Spleen (tissue), 11 donors: Measurements from ENCODE around the gene GLYATL1. TPM values are rescaled to one million over a fixed set of nuclear protein-coding genes. Genes with fewer than 3 reads are reported as not detected.

ENCODE experiments used
- DNase-seq: peaks from one replicate; pipeline ENCODE4 v3.0.0-alpha.2; 2020
- H3K27ac ChIP-seq, 8 donors: fragments of 200-600 bp; sonication (generic) in 7 of 8; 1 replicate in 4 of 8; 2 replicates in 4 of 8; pipeline versions ENCODE4 v1.5.0 to v1.8.0; 2016 to 2021; ENCODE audit warnings: inconsistent platforms in 4 of 8, mild to moderate bottlenecking in 4 of 8, moderate library complexity in 1 of 8
- H3K27me3 ChIP-seq, 7 donors: fragments of 200-600 bp; sonication (generic) in 6 of 7; replicated peaks in 1 of 7; 1 replicate in 4 of 7; 2 replicates in 3 of 7; pipeline versions ENCODE4 v1.5.0 to v1.8.0; 2016 to 2021; ENCODE audit warnings: inconsistent platforms in 3 of 7, mild to moderate bottlenecking in 1 of 7
- H3K36me3 ChIP-seq, 6 donors: fragments of 200-600 bp; sonication (generic) in 5 of 6; 1 replicate in 4 of 6; 2 replicates in 2 of 6; pipeline versions ENCODE4 v1.5.0 to v1.8.0; 2016 to 2021; ENCODE audit warnings: inconsistent platforms in 2 of 6
- H3K4me1 ChIP-seq, 6 donors: fragments of 200-600 bp; sonication (generic) in 5 of 6; 1 replicate in 3 of 6; 2 replicates in 3 of 6; pipeline versions ENCODE4 v1.5.0 to v1.8.0; 2016 to 2021; ENCODE audit warnings: inconsistent platforms in 3 of 6
- H3K4me3 ChIP-seq, 8 donors: fragments of 200-600 bp; sonication (generic) in 7 of 8; 1 replicate in 4 of 8; 2 replicates in 4 of 8; pipeline versions ENCODE4 v1.5.0 to v1.8.0; 2016 to 2021; ENCODE audit warnings: inconsistent platforms in 4 of 8, mild to moderate bottlenecking in 4 of 8, moderate library complexity in 2 of 8
- H3K9me3 ChIP-seq, 8 donors: fragments of 200-600 bp; sonication (generic) in 7 of 8; 1 replicate in 4 of 8; 2 replicates in 4 of 8; pipeline versions ENCODE4 v1.5.0 to v1.8.0; 2016 to 2021; ENCODE audit warnings: inconsistent platforms in 4 of 8
- POLR2A ChIP-seq, 3 donors: fragments of 450-650 bp; IDR thresholded peaks; one replicate each; pipeline ENCODE4 v1.5.1; 2017; ENCODE audit warnings: antibody characterized with exemption in 3 of 3, mild to moderate bottlenecking in 1 of 3
- POLR2AphosphoS5 ChIP-seq, 3 donors: sonication (generic); formaldehyde crosslinking; IDR thresholded peaks; one replicate each; pipeline ENCODE4 v1.5.1; 2017; ENCODE audit warnings: antibody characterized with exemption in 3 of 3
- WGBS, 5 donors: extraction: QIAGEN DNeasy Blood & Tissue Kit in 3 of 5; methylation state at CpG; one replicate each; pipeline versions ENCODE4 v1.1.5 to v1.1.7; 2013 to 2018; 5-methylcytosine and 5-hydroxymethylcytosine counted together
- intact Hi-C: fragments of 100-400 bp; cut with DNase I; formaldehyde crosslinking; loops from one replicate; pipeline ENCODE4 v1.15.0; 2023; ENCODE audit warnings: low total_unique reads
- polyA plus RNA-seq, 3 donors: library from polyadenylated mRNA; stranded (reverse); fragments of 200-250 nt; gene quantifications; one replicate each; pipeline ENCODE4 v1.2.1, GENCODE V29; 2013
- total RNA-seq, 7 donors: library from RNA; depleted of rRNA in 3 of 7; stranded (reverse); fragments of >200 nt in 3 of 7; fragmentation: NEBNext Ultra II Directional in 4 of 7; extraction: Animal tissue kit (Norgen Biotek cat#: 25700) in 4 of 7; gene quantifications; one replicate each; pipeline versions ENCODE4 v1.1.0 to v1.2.1, GENCODE V29; 2016 to 2021
- TF ChIP-seq, protein P1 (sequence below), 11 experiments: fragments of 200-600 bp in 7 of 11; fragments of 450-650 bp in 4 of 11; sonication (generic) in 4 of 11; IDR thresholded peaks in 8 of 11; conservative IDR thresholded peaks in 3 of 11; 1 replicate in 7 of 11; 2 replicates in 4 of 11; pipeline versions ENCODE4 v1.4.0 to v1.8.0; 2016 to 2021; ENCODE audit warnings: antibody characterized with exemption in 11 of 11, inconsistent platforms in 4 of 11, mild to moderate bottlenecking in 1 of 11
- donor health status: healthy with polysubstance abuse.
- donor health status: DM: no; HTN: no; CAD: no; lungs with moderate emphysema.
- donor health status: DM: no; HTN: no; CAD: no.
- donor health status: Bipolar disorder and iron deficiency.
- donor health status: healthy.
- donor health status: DM: no; HTN: no; CAD: no.
- donor health status: DM: yes; HTN: yes; CAD: no.

Gene GLYATL1
- total and polyA plus RNA-seq, 10 donors, result not detected

DNA sequence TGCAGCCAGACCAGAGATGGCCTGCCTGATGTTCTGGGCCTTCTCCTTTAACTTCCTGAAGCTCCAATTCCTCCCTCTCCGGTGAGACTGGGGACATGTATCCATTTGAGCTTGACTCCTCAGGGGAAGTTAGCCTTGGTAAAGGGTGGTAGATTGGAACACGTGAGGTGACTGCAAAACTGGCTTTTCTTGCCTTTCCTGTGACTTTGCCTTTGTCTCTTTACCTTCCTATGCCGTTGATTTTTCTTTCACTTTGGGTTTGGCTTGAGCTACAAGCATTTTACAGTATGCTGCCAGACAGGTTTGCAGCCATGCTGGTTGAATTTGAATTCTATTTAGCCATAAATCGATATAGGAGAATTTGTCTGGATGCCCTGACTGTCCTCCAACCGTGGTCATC lies 16.8 kb upstream of the GLYATL1 start:
- intact Hi-C loops, result no loop called here
- Histone ChIP-seq H3K36me3 (no peaks in the 10 kb centered on the region), H3K4me3 (no peak overlapping the region), H3K9me3 (peaks cover 0 to 17% (median 11%) of the 10 kb centered on the region in 8 donors), H3K27me3 (peaks cover 0 to 8% (median 3%) of the 10 kb centered on the region in 7 donors), H3K27ac (no peak overlapping the region), H3K4me1 (peaks cover 0 to 12% (median 3%) of the 10 kb centered on the region in 6 donors)
- no peak for DNase-seq
- TF ChIP-seq, protein P1, sequence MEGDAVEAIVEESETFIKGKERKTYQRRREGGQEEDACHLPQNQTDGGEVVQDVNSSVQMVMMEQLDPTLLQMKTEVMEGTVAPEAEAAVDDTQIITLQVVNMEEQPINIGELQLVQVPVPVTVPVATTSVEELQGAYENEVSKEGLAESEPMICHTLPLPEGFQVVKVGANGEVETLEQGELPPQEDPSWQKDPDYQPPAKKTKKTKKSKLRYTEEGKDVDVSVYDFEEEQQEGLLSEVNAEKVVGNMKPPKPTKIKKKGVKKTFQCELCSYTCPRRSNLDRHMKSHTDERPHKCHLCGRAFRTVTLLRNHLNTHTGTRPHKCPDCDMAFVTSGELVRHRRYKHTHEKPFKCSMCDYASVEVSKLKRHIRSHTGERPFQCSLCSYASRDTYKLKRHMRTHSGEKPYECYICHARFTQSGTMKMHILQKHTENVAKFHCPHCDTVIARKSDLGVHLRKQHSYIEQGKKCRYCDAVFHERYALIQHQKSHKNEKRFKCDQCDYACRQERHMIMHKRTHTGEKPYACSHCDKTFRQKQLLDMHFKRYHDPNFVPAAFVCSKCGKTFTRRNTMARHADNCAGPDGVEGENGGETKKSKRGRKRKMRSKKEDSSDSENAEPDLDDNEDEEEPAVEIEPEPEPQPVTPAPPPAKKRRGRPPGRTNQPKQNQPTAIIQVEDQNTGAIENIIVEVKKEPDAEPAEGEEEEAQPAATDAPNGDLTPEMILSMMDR (IDR thresholded peaks at IDR 0.05 in 8 of 11, conservative IDR thresholded peaks at IDR 0.05 in 3 of 11), result no peak
- TF ChIP-seq POLR2A (IDR thresholded peaks at IDR 0.05), result no peak
- no peak for TF ChIP-seq POLR2AphosphoS5 (IDR thresholded peaks at IDR 0.05)
- WGBS, 5 donors, result 51 to 71% (median 60%) methylated on average over 5 of the region's 5 CpGs

DNA sequence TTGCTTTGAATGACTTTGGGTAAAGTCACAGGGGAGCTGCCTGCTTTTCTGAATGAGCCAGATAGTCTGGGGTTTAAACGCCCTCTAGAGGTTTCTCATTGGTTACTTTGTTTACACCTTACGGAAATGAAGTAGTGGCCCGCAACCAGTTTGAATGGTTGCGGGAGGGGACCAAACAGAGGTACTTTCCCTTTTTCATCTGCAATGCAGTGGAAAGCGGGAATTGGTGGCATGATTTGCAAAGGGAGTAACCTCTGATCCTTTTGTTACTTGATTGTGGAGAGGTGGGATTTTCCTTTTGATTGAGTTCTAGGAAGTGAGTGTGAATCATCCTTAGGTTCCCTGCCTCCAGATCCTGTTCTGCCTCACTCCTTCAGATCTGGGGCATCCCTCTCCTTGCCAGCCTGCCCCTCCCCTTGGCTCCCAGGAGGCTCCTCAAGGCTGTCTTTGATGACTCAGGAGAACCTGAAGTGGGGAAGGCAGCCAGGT lies 15.9 kb upstream of the GLYATL1 start:
- WGBS, 5 donors, result 0 to 3% (median 2%) methylated on average over 5 of the region's 5 CpGs
- no peak for DNase-seq

DNA sequence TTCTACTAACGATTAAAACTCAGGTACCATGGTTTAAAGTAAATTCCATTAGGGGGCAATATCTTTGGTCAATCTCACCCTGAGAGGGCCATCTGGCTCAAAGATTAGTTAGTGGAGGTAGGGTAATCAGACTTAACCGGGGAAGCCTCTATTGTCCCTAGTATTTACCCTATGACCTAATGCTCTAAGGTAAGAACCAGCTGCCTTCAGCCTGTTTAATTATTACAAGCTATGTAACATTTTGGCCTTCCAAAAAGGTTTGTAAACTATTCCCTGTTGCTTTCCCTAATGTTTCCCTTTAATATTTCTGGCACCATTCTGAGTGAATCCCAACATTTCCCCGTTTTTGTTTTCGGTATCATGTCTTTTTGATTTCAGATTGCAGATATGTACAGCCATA lies 15.1 kb upstream of the GLYATL1 start:
- no peak for TF ChIP-seq POLR2AphosphoS5 (IDR thresholded peaks at IDR 0.05)
- TF ChIP-seq, protein P1 (IDR thresholded peaks at IDR 0.05 in 8 of 11, conservative IDR thresholded peaks at IDR 0.05 in 3 of 11), result no peak
- TF ChIP-seq POLR2A (IDR thresholded peaks at IDR 0.05), result no peak
- 81 to 87% (median 85%) methylated on average over 4 of the region's 4 CpGs for WGBS, 5 donors
- intact Hi-C loops, result no loop called here

More for the DNA sequence above, 15.9 kb upstream of the GLYATL1 start:
- no peak for TF ChIP-seq POLR2A (IDR thresholded peaks at IDR 0.05)
- TF ChIP-seq, protein P1 (IDR thresholded peaks at IDR 0.05 in 8 of 11, conservative IDR thresholded peaks at IDR 0.05 in 3 of 11), result peak in 5 of 11 experiments; percentile 6 to 35 (median 28)
- intact Hi-C loops, result no loop called here
- Histone ChIP-seq H3K4me1 (peaks cover 0 to 19% (median 3%) of the 10 kb centered on the region in 6 donors), H3K36me3 (no peaks in the 10 kb centered on the region), H3K27me3 (peaks cover 0 to 17% (median 4%) of the 10 kb centered on the region in 7 donors), H3K4me3 (no peak overlapping the region), H3K27ac (no peak overlapping the region), H3K9me3 (peaks cover 0 to 8% (median 3%) of the 10 kb centered on the region in 8 donors)

DNA sequence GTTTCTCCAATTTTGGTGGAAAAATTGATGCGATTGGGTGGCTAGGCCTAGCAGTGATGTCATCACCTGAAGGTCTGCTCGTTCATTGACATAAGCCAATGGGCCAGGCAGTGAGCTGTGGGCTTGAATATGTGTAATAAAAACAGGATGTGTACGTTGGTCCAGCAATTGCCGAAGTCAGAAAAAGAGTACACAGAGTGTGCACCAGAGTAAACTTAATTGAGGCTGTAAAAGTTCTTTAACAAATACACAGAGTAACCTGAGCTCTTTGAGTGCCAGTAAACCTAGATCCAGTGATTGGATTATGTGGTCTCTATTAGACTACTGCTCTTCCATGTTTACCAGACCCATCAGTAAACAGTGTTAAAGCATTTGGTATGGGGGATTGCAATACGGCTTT lies 13.0 kb upstream of the GLYATL1 start:
- intact Hi-C loops, result no loop called here
- no peak for TF ChIP-seq POLR2AphosphoS5 (IDR thresholded peaks at IDR 0.05)
- TF ChIP-seq, protein P1 (IDR thresholded peaks at IDR 0.05 in 8 of 11, conservative IDR thresholded peaks at IDR 0.05 in 3 of 11), result no peak
- TF ChIP-seq POLR2A (IDR thresholded peaks at IDR 0.05), result no peak
- peaks cover 0 to 19% (median 3%) of the 10 kb centered on the region in 6 donors for H3K4me1 ChIP-seq
- H3K36me3 ChIP-seq, result no peaks in the 10 kb centered on the region
- H3K27me3 ChIP-seq, result peaks cover 0 to 30% (median 6%) of the 10 kb centered on the region in 7 donors
- 72 to 85% (median 82%) methylated on average over 5 of the region's 5 CpGs for WGBS, 5 donors
- H3K4me3 ChIP-seq, result no peak overlapping the region
- H3K27ac ChIP-seq, result no peak overlapping the region
- no peak for DNase-seq
- H3K9me3 ChIP-seq, result no peaks in the 10 kb centered on the region

More for the DNA sequence above, 15.1 kb upstream of the GLYATL1 start:
- DNase-seq, result no peak
- Histone ChIP-seq H3K4me3 (no peak overlapping the region), H3K27ac (no peak overlapping the region), H3K36me3 (no peaks in the 10 kb centered on the region), H3K9me3 (no peaks in the 10 kb centered on the region), H3K27me3 (peaks cover 0 to 25% (median 6%) of the 10 kb centered on the region in 7 donors), H3K4me1 (peaks cover 0 to 19% (median 3%) of the 10 kb centered on the region in 6 donors)
